ENCODE measurements around the gene ZNF248. TPM values are rescaled to one million over a fixed set of nuclear protein-coding genes. Genes with fewer than 3 reads are reported as not detected.
"Not testable (repeated sequence)": the region's sequence is repeated elsewhere in the genome, so short reads cannot be mapped to it uniquely, and the experiment has no call there.

The ZNF248 gene
- total and polyA plus RNA-seq, 4 donors: 3.6 to 38.0 (median 6.3) TPM

GRCh38 chr10:37865957-37866803, 8.8 kb upstream of the ZNF248 start:
- H3K4me3 ChIP-seq: no peak overlapping the region
- no peaks in the 10 kb centered on the region for H3K4me1 ChIP-seq (ENCODE audit: control insufficient read depth in 5 of 5, insufficient read depth in 5 of 5, low read length in 5 of 5)
- H3K9me3 ChIP-seq (ENCODE audit: control insufficient read depth in 4 of 4, insufficient read depth in 3 of 4, low read length in 3 of 4): peaks cover 0 to 2% (median 0%) of the 10 kb centered on the region in 4 donors
- WGBS, 2 donors: 79 to 82% methylated on average over 9 of the region's 9 CpGs
- no peaks in the 10 kb centered on the region for H3K27me3 ChIP-seq (ENCODE audit: control insufficient read depth in 3 of 3, insufficient read depth in 3 of 3, low read length in 2 of 3)
- no peak overlapping the region for H3K27ac ChIP-seq (ENCODE audit: low read depth in 1 of 2, low read length in 1 of 2)
- no peak for ATAC-seq (ENCODE audit: insufficient read depth, low FRiP score)
- no peak for TF ChIP-seq CTCF (IDR thresholded peaks at IDR 0.05; ENCODE audit: control extremely low read depth, extremely low read depth)
- no peak overlapping the region for H3K9ac ChIP-seq (ENCODE audit: insufficient read depth in 1 of 2, low read length in 2 of 2)
- H3K36me3 ChIP-seq (ENCODE audit: control insufficient read depth in 4 of 4, insufficient read depth in 4 of 4, low read length in 4 of 4): no peaks in the 10 kb centered on the region
- DNase-seq: no peak

- no peak overlapping the region for H3K4me3 ChIP-seq
- no peaks in the 10 kb centered on the region for H3K36me3 ChIP-seq (ENCODE audit: control insufficient read depth in 4 of 4, insufficient read depth in 4 of 4, low read length in 4 of 4)
- ATAC-seq (ENCODE audit: insufficient read depth, low FRiP score) (no peak), DNase-seq (no peak)
- no peaks in the 10 kb centered on the region for H3K4me1 ChIP-seq (ENCODE audit: control insufficient read depth in 5 of 5, insufficient read depth in 5 of 5, low read length in 5 of 5)
- no peak overlapping the region for H3K27ac ChIP-seq (ENCODE audit: low read depth in 1 of 2, low read length in 1 of 2)
- H3K27me3 ChIP-seq (ENCODE audit: control insufficient read depth in 3 of 3, insufficient read depth in 3 of 3, low read length in 2 of 3): no peaks in the 10 kb centered on the region
- no peak overlapping the region for H3K9ac ChIP-seq (ENCODE audit: insufficient read depth in 1 of 2, low read length in 2 of 2)
- peaks cover 0 to under 1% (median 0%) of the 10 kb centered on the region in 4 donors for H3K9me3 ChIP-seq (ENCODE audit: control insufficient read depth in 4 of 4, insufficient read depth in 3 of 4, low read length in 3 of 4)
- WGBS, 2 donors: 75 to 81% methylated on average over 3 of the region's 3 CpGs
- TF ChIP-seq CTCF (IDR thresholded peaks at IDR 0.05; ENCODE audit: control extremely low read depth, extremely low read depth): no peak
These were observed 7.9 kb upstream of the ZNF248 start for GRCh38 chr10:37865264-37865663.

- Histone ChIP-seq H3K36me3 (ENCODE audit: control insufficient read depth in 4 of 4, insufficient read depth in 4 of 4, low read length in 4 of 4) (peaks cover 0 to 3% (median 0%) of the 10 kb centered on the region in 4 donors), H3K27me3 (ENCODE audit: control insufficient read depth in 3 of 3, insufficient read depth in 3 of 3, low read length in 2 of 3) (no peaks in the 10 kb centered on the region), H3K4me3 (no peak overlapping the region), H3K9me3 (ENCODE audit: control insufficient read depth in 4 of 4, insufficient read depth in 3 of 4, low read length in 3 of 4) (no peaks in the 10 kb centered on the region), H3K27ac (ENCODE audit: low read depth in 1 of 2, low read length in 1 of 2) (no peak overlapping the region), H3K4me1 (ENCODE audit: control insufficient read depth in 5 of 5, insufficient read depth in 5 of 5, low read length in 5 of 5) (peaks cover 1 to 23% (median 2%) of the 10 kb centered on the region in 5 donors), H3K9ac (ENCODE audit: insufficient read depth in 1 of 2, low read length in 2 of 2) (no peak overlapping the region)
- 65 to 78% methylated on average over 2 of the region's 2 CpGs for WGBS, 2 donors
- DNase-seq (peak in 2 of 3 donors; percentile 20 to 74), ATAC-seq (ENCODE audit: insufficient read depth, low FRiP score) (no peak)
- no peak for TF ChIP-seq CTCF (IDR thresholded peaks at IDR 0.05; ENCODE audit: control extremely low read depth, extremely low read depth)
These were observed 3.2 kb upstream of the ZNF248 start for GRCh38 chr10:37860494-37861190.

- peaks cover 1 to 26% (median 6%) of the 10 kb centered on the region in 5 donors for H3K4me1 ChIP-seq (ENCODE audit: control insufficient read depth in 5 of 5, insufficient read depth in 5 of 5, low read length in 5 of 5)
- H3K27me3 ChIP-seq (ENCODE audit: control insufficient read depth in 3 of 3, insufficient read depth in 3 of 3, low read length in 2 of 3); ATAC-seq (ENCODE audit: insufficient read depth, low FRiP score); DNase-seq; H3K36me3 ChIP-seq (ENCODE audit: control insufficient read depth in 4 of 4, insufficient read depth in 4 of 4, low read length in 4 of 4); H3K9ac ChIP-seq (ENCODE audit: insufficient read depth in 1 of 2, low read length in 2 of 2); H3K27ac ChIP-seq (ENCODE audit: low read depth in 1 of 2, low read length in 1 of 2); H3K9me3 ChIP-seq (ENCODE audit: control insufficient read depth in 4 of 4, insufficient read depth in 3 of 4, low read length in 3 of 4); H3K4me3 ChIP-seq: not testable (repeated sequence)
- WGBS, 2 donors: 96 to 97% methylated on average over 16 of the region's 16 CpGs
These were observed 1.9 kb upstream of the ZNF248 start for GRCh38 chr10:37859270-37859669.

Data from lung (tissue), 12 donors.